CD4-positive, alpha-beta T cell treated with Interleukin-6 at 100 ng/mL for 8 hours (primary cell): ENCODE results near the gene GABPA.

Experiments used
- DNase-seq: peaks from one replicate; pipeline ENCODE4 v3.0.0-alpha.2; 2020; ENCODE audit warnings: mixed read lengths, low spot score

Gene GABPA

DNA sequence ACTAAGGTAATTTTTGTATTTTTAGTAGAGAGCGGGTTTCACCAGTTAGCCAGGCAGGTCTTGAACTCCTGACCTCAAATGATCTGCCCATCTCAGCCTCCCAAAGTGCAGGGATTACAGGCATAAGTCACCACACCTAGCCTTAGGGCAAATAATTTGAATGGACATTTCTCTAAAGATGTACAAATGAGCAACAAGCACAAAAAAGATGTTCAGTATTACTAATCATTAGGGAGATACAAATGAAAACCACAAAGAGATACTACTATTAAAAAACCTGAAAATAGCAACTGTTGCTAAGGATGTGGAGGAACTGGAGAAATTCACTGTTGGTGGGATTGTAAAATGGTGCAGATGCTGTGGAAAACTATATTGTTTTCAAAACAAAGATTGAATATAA lies 79.1 kb downstream of the GABPA start:
- DNase-seq = no peak

DNA sequence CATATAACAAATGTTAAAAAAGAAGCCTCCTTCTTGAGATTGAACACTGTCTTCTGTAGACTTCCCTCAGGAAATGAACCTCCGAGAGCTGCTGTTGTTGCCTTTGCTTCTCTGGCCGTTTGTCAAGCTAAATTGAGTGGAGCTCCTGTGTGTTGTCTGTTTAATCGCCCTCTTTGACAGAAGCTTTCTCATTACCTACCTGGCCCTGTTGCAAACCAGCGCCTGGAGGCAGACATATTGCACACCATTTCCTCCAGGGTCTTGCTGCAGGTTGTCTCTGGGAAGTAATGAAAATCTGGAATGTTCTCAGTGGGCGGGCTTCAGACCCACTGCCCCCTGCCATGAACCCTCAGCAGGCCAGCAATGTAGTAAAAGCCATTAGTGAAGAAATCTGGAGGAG lies 83.3 kb downstream of the GABPA start:
- no peak for DNase-seq

DNA sequence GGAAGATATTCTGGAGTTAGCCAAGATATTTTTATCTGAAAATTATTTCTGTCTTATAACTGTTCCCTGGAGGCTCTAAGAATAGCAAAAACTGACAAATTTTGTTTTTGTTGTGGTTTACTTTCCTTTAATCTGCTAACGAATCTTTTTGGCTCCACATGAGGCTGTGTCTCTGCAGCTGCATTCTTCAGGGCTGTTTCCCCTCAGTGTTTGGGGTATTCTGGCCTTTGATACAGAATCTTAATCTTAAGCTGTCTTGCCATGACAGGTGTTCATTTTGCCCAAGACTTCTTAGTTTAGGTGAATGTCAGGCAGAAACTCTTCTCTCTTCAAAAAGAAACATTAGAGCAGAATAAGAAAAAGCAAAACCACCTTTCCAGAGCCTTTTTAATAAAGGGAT lies 83.8 kb downstream of the GABPA start:
- DNase-seq = no peak
